Activated CD8-positive, alpha-beta memory T cell treated with anti-CD3 and anti-CD28 coated beads for 36 hours (primary cell): ENCODE measurements around the gene RPL28. TPM values are rescaled to one million over a fixed set of nuclear protein-coding genes. Genes with fewer than 3 reads are reported as not detected.

Experiments
- CTCF ChIA-PET: fragments of 350-600 bp; sonication (Branson Sonifier 250); formaldehyde crosslinking; loops from one replicate; lab custom pipeline; 2021; ENCODE audit warnings: antibody characterized with exemption; lab: Charles Lee
- POLR2A ChIA-PET: fragments of 350-600 bp; sonication (Branson Sonifier 250); formaldehyde crosslinking; loops from one replicate; lab custom pipeline; 2021; ENCODE audit warnings: antibody characterized with exemption; lab: Charles Lee
- total RNA-seq, 2 experiments: library from RNA; stranded (reverse); gene quantifications; one replicate each; pipeline ENCODE4 v1.2.3, GENCODE V29; 2021

The RPL28 gene
- total RNA-seq, 2 experiments from 2014 or later, result 2,223 to 2,277 TPM

- CTCF ChIA-PET, result interaction anchor here (1.1 to 1.4 kb wide), 2 partner anchors 32 to 51 kb away, joined by 3 to 6 read pairs; partner anchors contain the start of gene TMEM238
- POLR2A ChIA-PET, result no interaction called here
Measured at GRCh38 chr19:55352040-55352439, 33.7 kb upstream of the RPL28 start.

GRCh38 chr19:55352549-55353145, 33.1 kb upstream of the RPL28 start:
- ChIA-PET POLR2A (no interaction called here), CTCF (interaction anchor here (0.9 to 1.4 kb wide), 3 partner anchors 22 to 51 kb away, joined by 3 to 6 read pairs (median 3); partner anchors contain the start of gene TMEM238)

GRCh38 chr19:55353356-55353802, 32.4 kb upstream of the RPL28 start:
- CTCF ChIA-PET, result interaction anchor here (0.9 to 1.4 kb wide), 2 partner anchors 22 to 52 kb away, joined by 3 to 6 read pairs; no protein-coding TSS in a partner anchor

GRCh38 chr19:55353803-55354697, 31.7 kb upstream of the RPL28 start:
- CTCF ChIA-PET, result no interaction called here
- POLR2A ChIA-PET, result no interaction called here

More at GRCh38 chr19:55353356-55353802, 32.4 kb upstream of the RPL28 start:
- POLR2A ChIA-PET, result no interaction called here

- POLR2A ChIA-PET, result no interaction called here
- CTCF ChIA-PET, result interaction anchor here (1.1 kb wide), 1 partner anchor 16 kb away, joined by 3 read pairs; no protein-coding TSS in a partner anchor
Measured at GRCh38 chr19:55354698-55355212, 31.0 kb upstream of the RPL28 start, which contains the start of gene COX6B2. Gene COX6B2 (minus strand): TSS chr19:55354719. CDS start chr19:55354521, 198 bp downstream.

GRCh38 chr19:55355213-55355821, 30.4 kb upstream of the RPL28 start:
- ChIA-PET CTCF (interaction anchor here (1.1 kb wide), 1 partner anchor 16 kb away, joined by 3 read pairs; no protein-coding TSS in a partner anchor), POLR2A (interaction anchor here (0.7 kb wide), 1 partner anchor 393 kb away, joined by 5 read pairs; no protein-coding TSS in a partner anchor)

- ChIA-PET CTCF (no interaction called here), POLR2A (no interaction called here)
Measured at GRCh38 chr19:55358493-55358892, 27.2 kb upstream of the RPL28 start.

- CTCF ChIA-PET, result no interaction called here
- POLR2A ChIA-PET, result no interaction called here
Measured at GRCh38 chr19:55358943-55359908, 26.5 kb upstream of the RPL28 start.

GRCh38 chr19:55360902-55361301, 24.8 kb upstream of the RPL28 start:
- ChIA-PET CTCF (interaction anchor here (0.7 kb wide), 1 partner anchor 59 kb away, joined by 3 read pairs; no protein-coding TSS in a partner anchor), POLR2A (no interaction called here)

GRCh38 chr19:55362174-55362989, 23.4 kb upstream of the RPL28 start:
- ChIA-PET POLR2A (no interaction called here), CTCF (no interaction called here)

GRCh38 chr19:55362990-55363716, 22.6 kb upstream of the RPL28 start, which contains the start of gene GARIN5B:
Gene GARIN5B (minus strand): TSS chr19:55363260. CDS start chr19:55363066, 194 bp downstream.
- CTCF ChIA-PET, result no interaction called here
- POLR2A ChIA-PET, result no interaction called here

- CTCF ChIA-PET, result no interaction called here
Measured at GRCh38 chr19:55365245-55365644, 20.5 kb upstream of the RPL28 start.

GRCh38 chr19:55365964-55366363, 19.8 kb upstream of the RPL28 start:
- ChIA-PET CTCF (no interaction called here), POLR2A (no interaction called here)

More at GRCh38 chr19:55365245-55365644, 20.5 kb upstream of the RPL28 start:
- POLR2A ChIA-PET, result no interaction called here

GRCh38 chr19:55366790-55367189, 18.9 kb upstream of the RPL28 start:
- ChIA-PET POLR2A (no interaction called here), CTCF (no interaction called here)

GRCh38 chr19:55368106-55368505, 17.6 kb upstream of the RPL28 start:
- CTCF ChIA-PET, result no interaction called here

More at GRCh38 chr19:55368106-55368505, 17.6 kb upstream of the RPL28 start:
- POLR2A ChIA-PET, result interaction anchor here (0.6 to 1.2 kb wide), 2 partner anchors 17 to 29 kb away, joined by 3 to 4 read pairs; partner anchors contain the start of gene TMEM238
